NCI-H460 (cell line): Measurements from ENCODE around the gene OR2M3. TPM values are rescaled to one million over a fixed set of nuclear protein-coding genes. Genes with fewer than 3 reads are reported as not detected.

Experiments
- total RNA-seq: library from RNA; depleted of rRNA; stranded (reverse); fragments of >200 nt; shearing (Covaris generic); gene quantifications from 2 replicates; pipeline ENCODE4 v1.2.3, GENCODE V29; 2014; rRNA removed

The OR2M3 gene
- total RNA-seq, 1 experiment from 2014 or later: not detected

Other genes starting within 250 kb of the OR2M3 start
- not detected in 2 replicates for gene OR2L8, start 248.4 kb upstream of the OR2M3 start, total RNA-seq
- not detected in 2 replicates for gene OR2AK2, start 232.0 kb upstream of the OR2M3 start, total RNA-seq
- not detected in 2 replicates for gene OR2L5, start 183.6 kb upstream of the OR2M3 start, total RNA-seq
- gene OR2L2, start 167.2 kb upstream of the OR2M3 start, total RNA-seq: not detected in 2 replicates
- gene OR2L3, start 150.4 kb upstream of the OR2M3 start, total RNA-seq: not detected in 2 replicates
- gene OR2L13, start 102.1 kb upstream of the OR2M3 start, total RNA-seq: not detected in 2 replicates
- gene OR2M5, start 52.1 kb upstream of the OR2M3 start, total RNA-seq: not detected in 2 replicates
- not detected in 2 replicates for gene OR2M2, start 22.4 kb upstream of the OR2M3 start, total RNA-seq
- gene OR2M4, start 34.2 kb downstream of the OR2M3 start, total RNA-seq: not detected in 2 replicates
- not detected in 2 replicates for gene OR2T33, start 80.7 kb downstream of the OR2M3 start, total RNA-seq
- gene OR2T12, start 106.2 kb downstream of the OR2M3 start, total RNA-seq: not detected in 2 replicates
- not detected in 2 replicates for gene OR2M7, start 127.3 kb downstream of the OR2M3 start, total RNA-seq
- gene OR14C36, start 151.5 kb downstream of the OR2M3 start, total RNA-seq: not detected in 2 replicates
- gene OR2T4, start 164.4 kb downstream of the OR2M3 start, total RNA-seq: not detected in 2 replicates
- gene OR2T6, start 178.5 kb downstream of the OR2M3 start, total RNA-seq: not detected in 2 replicates
- gene OR2T1, start 205.8 kb downstream of the OR2M3 start, total RNA-seq: not detected in 2 replicates
- not detected in 2 replicates for gene OR2T2, start 248.4 kb downstream of the OR2M3 start, total RNA-seq